ENCODE measurements around the gene METTL15.
A peak's percentile ranks its signal among the peaks of the same experiment; 100 is the strongest.
"Not testable (repeated sequence)": the region's sequence is repeated elsewhere in the genome, so short reads cannot be mapped to it uniquely, and the experiment has no call there.

The METTL15 gene

GRCh38 chr11:28350216-28350615 is 242.0 kb downstream of the METTL15 start:
- TF ChIP-seq, protein P1, sequence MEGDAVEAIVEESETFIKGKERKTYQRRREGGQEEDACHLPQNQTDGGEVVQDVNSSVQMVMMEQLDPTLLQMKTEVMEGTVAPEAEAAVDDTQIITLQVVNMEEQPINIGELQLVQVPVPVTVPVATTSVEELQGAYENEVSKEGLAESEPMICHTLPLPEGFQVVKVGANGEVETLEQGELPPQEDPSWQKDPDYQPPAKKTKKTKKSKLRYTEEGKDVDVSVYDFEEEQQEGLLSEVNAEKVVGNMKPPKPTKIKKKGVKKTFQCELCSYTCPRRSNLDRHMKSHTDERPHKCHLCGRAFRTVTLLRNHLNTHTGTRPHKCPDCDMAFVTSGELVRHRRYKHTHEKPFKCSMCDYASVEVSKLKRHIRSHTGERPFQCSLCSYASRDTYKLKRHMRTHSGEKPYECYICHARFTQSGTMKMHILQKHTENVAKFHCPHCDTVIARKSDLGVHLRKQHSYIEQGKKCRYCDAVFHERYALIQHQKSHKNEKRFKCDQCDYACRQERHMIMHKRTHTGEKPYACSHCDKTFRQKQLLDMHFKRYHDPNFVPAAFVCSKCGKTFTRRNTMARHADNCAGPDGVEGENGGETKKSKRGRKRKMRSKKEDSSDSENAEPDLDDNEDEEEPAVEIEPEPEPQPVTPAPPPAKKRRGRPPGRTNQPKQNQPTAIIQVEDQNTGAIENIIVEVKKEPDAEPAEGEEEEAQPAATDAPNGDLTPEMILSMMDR (IDR thresholded peaks at IDR 0.05; ENCODE audit: low read depth, low read length), result no peak
- peak; percentile 45 for DNase-seq (ENCODE audit: extremely low read depth, low read depth)

DNA sequence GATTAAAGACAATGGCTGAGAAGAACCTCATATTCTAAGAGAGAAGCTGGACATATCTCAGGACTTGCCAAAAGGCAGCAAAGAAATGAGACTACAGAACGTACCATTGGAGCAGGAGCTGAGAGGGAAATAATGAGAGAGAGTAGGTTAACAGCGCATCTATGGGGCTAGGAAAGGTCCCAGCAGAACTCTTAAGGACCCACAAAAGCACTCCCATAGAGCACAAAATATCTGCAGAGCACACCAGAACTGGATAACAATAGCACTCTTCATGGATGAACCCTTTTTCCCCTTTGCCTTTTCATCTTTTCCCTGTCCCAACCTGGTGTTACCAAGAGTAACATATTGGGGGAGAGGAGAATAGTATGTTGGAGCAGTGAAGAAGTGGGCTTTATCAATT is 245.8 kb downstream of the METTL15 start:
- TF ChIP-seq, protein P1 (IDR thresholded peaks at IDR 0.05; ENCODE audit: low read depth, low read length), result no peak
- no peak for DNase-seq (ENCODE audit: extremely low read depth, low read depth)

- no peak for DNase-seq (ENCODE audit: extremely low read depth, low read depth)
Observed at GRCh38 chr11:28366549-28367346, 258.6 kb downstream of the METTL15 start.

GRCh38 chr11:28378095-28378494 is 269.9 kb downstream of the METTL15 start:
- not testable (repeated sequence) for DNase-seq (ENCODE audit: extremely low read depth, low read depth)

More at GRCh38 chr11:28366549-28367346, 258.6 kb downstream of the METTL15 start:
- TF ChIP-seq, protein P1 (IDR thresholded peaks at IDR 0.05; ENCODE audit: low read depth, low read length), result no peak
